H1 (cell line): Measurements from ENCODE around the gene FRMD4A. TPM values are rescaled to one million over a fixed set of nuclear protein-coding genes. Genes with fewer than 3 reads are reported as not detected.

ENCODE experiments used
- GTF2F1 ChIP-seq: IDR thresholded peaks from 2 replicates; pipeline ENCODE4 v1.6.1; 2012; ENCODE audit warnings: low read depth, low read length, improper control_type of control experiment, borderline replicate concordance
- RNF2 ChIP-seq: fragments of 200-900, 300-1000 bp; sonication (generic); IDR thresholded peaks from 2 replicates; pipeline ENCODE4 v1.7.1; 2016; ENCODE audit warnings: borderline replicate concordance, low read depth, mild to moderate bottlenecking, antibody characterized with exemption, low read length; ENCODE audit not compliant: poor library complexity, severe bottlenecking; ENCODE audit errors: missing control alignments
- polyA plus RNA-seq, 7 experiments: library from polyadenylated mRNA; depleted of rRNA in 3 of 7; stranded (reverse) in 5 of 7; unstranded in 2 of 7; fragments of >200 nt in 5 of 7; fragments of 200-250 nt in 2 of 7; gene quantifications; 1 replicate in 5 of 7; 2 replicates in 1 of 7; 4 replicates in 1 of 7; pipeline versions ENCODE4 v1.2.1 to v1.2.3, GENCODE V29; 2011 to 2013; ENCODE audit warnings: missing spikeins in 2 of 7, mixed read lengths in 2 of 7
- total RNA-seq: library from RNA; stranded (reverse); fragmentation: NEBNext Ultra II Directional; extraction: Animal tissue kit (Norgen Biotek cat#: 25700); gene quantifications from 2 replicates; pipeline ENCODE4 v1.2.1, GENCODE V29; 2021

FRMD4A gene
- total and polyA plus RNA-seq, 2 of the 8 experiments (the other 6 are each of a cell fraction or from before 2014, with no cell fraction given) = 38.6 to 39.6 TPM

DNA sequence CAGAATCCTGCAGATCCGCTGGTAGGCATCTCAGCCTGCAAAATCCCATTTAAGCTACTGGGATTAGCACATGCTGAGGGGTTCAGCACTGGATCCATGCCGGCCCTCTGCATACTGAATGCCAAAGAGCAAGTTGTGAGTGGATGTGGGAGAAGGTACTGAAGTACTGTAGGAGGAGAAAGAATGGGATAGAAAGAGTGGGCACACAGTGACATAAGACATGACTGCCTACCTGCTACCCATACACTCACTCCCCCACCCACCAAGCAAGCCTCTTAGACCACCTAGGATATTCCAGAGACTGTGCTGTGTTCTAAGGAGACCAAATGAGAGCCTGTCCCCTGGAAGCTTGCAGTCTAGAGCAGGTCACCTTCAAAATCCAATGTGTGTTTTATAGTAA is 215.9 kb downstream of the FRMD4A start (continued):
- TF ChIP-seq GTF2F1 = no peak
- no peak for TF ChIP-seq RNF2
